GM12875 (cell line): ENCODE data around the gene SLC38A4.

Experiments used
- H3K4me3 ChIP-seq: one replicate; pipeline ENCODE4 v1.5.1; 2011; ENCODE audit warnings: low read depth, low read length, control low read depth
- CTCF ChIP-seq: IDR thresholded peaks from 2 replicates; pipeline ENCODE4 v1.5.1; 2011; ENCODE audit warnings: low read depth, mild to moderate bottlenecking, control low read depth, inconsistent platforms, low read length, moderate library complexity, borderline replicate concordance; ENCODE audit not compliant: insufficient read depth

The SLC38A4 gene

GRCh38 chr12:46779879-46780278, 45.9 kb downstream of the SLC38A4 start:
- TF ChIP-seq CTCF, result no peak
- H3K4me3 ChIP-seq, result no peak overlapping the region

GRCh38 chr12:46779063-46779462, 46.7 kb downstream of the SLC38A4 start:
- no peak for TF ChIP-seq CTCF
- no peak overlapping the region for H3K4me3 ChIP-seq

- no peak for TF ChIP-seq CTCF
- H3K4me3 ChIP-seq, result no peak overlapping the region
Measured at GRCh38 chr12:46778415-46778814, 47.4 kb downstream of the SLC38A4 start.

GRCh38 chr12:46777587-46777986, 48.2 kb downstream of the SLC38A4 start:
- no peak for TF ChIP-seq CTCF
- no peak overlapping the region for H3K4me3 ChIP-seq

- TF ChIP-seq CTCF, result no peak
- H3K4me3 ChIP-seq, result no peak overlapping the region
Measured at GRCh38 chr12:46775796-46776195, 50.0 kb downstream of the SLC38A4 start.

GRCh38 chr12:46774322-46774633, 51.5 kb downstream of the SLC38A4 start:
- no peak for TF ChIP-seq CTCF
- no peak overlapping the region for H3K4me3 ChIP-seq

- no peak overlapping the region for H3K4me3 ChIP-seq
- TF ChIP-seq CTCF, result no peak
Measured at GRCh38 chr12:46773586-46774321, 52.0 kb downstream of the SLC38A4 start.
